Measurements from ENCODE around the gene ZNF185. TPM values are rescaled to one million over a fixed set of nuclear protein-coding genes. Genes with fewer than 3 reads are reported as not detected.

The ZNF185 gene
- total RNA-seq, 3 donors from 2014 or later = 2.8 to 6.9 (median 4.2) TPM

GRCh38 chrX:152865232-152865920, 32.5 kb upstream of the ZNF185 start:
- H3K9me3 ChIP-seq = no peaks in the 10 kb centered on the region
- H3K4me1 ChIP-seq (ENCODE audit: low read depth) = no peaks in the 10 kb centered on the region
- H3K4me3 ChIP-seq = no peak overlapping the region
- H3K36me3 ChIP-seq (ENCODE audit: low read depth) = no peaks in the 10 kb centered on the region
- DNase-seq = no peak
- no peak for TF ChIP-seq CTCF (IDR thresholded peaks at IDR 0.05)
- intact Hi-C loops (cut with DNase I, micrococcal nuclease) = no loop called here
- ATAC-seq = no peak

- no peak for ATAC-seq
- DNase-seq = no peak
- no peaks in the 10 kb centered on the region for H3K4me1 ChIP-seq (ENCODE audit: low read depth)
- no peak overlapping the region for H3K4me3 ChIP-seq
- intact Hi-C loops (cut with DNase I, micrococcal nuclease) = no loop called here
- no peaks in the 10 kb centered on the region for H3K9me3 ChIP-seq
- H3K36me3 ChIP-seq (ENCODE audit: low read depth) = no peaks in the 10 kb centered on the region
- no peak for TF ChIP-seq CTCF (IDR thresholded peaks at IDR 0.05)
These were observed 31.5 kb upstream of the ZNF185 start for GRCh38 chrX:152866386-152866785.

- Histone ChIP-seq H3K4me1 (ENCODE audit: low read depth) (no peaks in the 10 kb centered on the region), H3K4me3 (no peak overlapping the region), H3K9me3 (no peaks in the 10 kb centered on the region), H3K36me3 (ENCODE audit: low read depth) (no peaks in the 10 kb centered on the region)
- ATAC-seq (no peak), DNase-seq (no peak)
- no peak for TF ChIP-seq CTCF (IDR thresholded peaks at IDR 0.05)
- intact Hi-C loops (cut with DNase I, micrococcal nuclease) = no loop called here
These were observed 27.9 kb upstream of the ZNF185 start for GRCh38 chrX:152869972-152870371.

- Histone ChIP-seq H3K36me3 (ENCODE audit: low read depth) (no peaks in the 10 kb centered on the region), H3K9me3 (no peaks in the 10 kb centered on the region), H3K4me3 (no peak overlapping the region), H3K4me1 (ENCODE audit: low read depth) (no peaks in the 10 kb centered on the region)
- ATAC-seq (no peak), DNase-seq (no peak)
- intact Hi-C loops (cut with DNase I, micrococcal nuclease) = no loop called here
- no peak for TF ChIP-seq CTCF (IDR thresholded peaks at IDR 0.05)
These were observed 26.6 kb upstream of the ZNF185 start for GRCh38 chrX:152871260-152871659.

GRCh38 chrX:152872522-152872921, 25.3 kb upstream of the ZNF185 start:
- Histone ChIP-seq H3K36me3 (ENCODE audit: low read depth) (no peaks in the 10 kb centered on the region), H3K4me1 (ENCODE audit: low read depth) (no peaks in the 10 kb centered on the region), H3K4me3 (no peak overlapping the region), H3K9me3 (no peaks in the 10 kb centered on the region)
- DNase-seq (no peak), ATAC-seq (peak; percentile 9)
- TF ChIP-seq CTCF (IDR thresholded peaks at IDR 0.05) = no peak
- intact Hi-C loops (cut with DNase I, micrococcal nuclease) = no loop called here

GRCh38 chrX:152873361-152873760, 24.5 kb upstream of the ZNF185 start:
- Histone ChIP-seq H3K9me3 (no peaks in the 10 kb centered on the region), H3K4me1 (ENCODE audit: low read depth) (no peaks in the 10 kb centered on the region), H3K36me3 (ENCODE audit: low read depth) (no peaks in the 10 kb centered on the region), H3K4me3 (no peak overlapping the region)
- ATAC-seq (no peak), DNase-seq (no peak)
- TF ChIP-seq CTCF (IDR thresholded peaks at IDR 0.05) = no peak
- intact Hi-C loops (cut with DNase I, micrococcal nuclease) = no loop called here
